HL-60 (cell line): ENCODE data around the gene LIPC.

Source experiments
- CTCF ChIP-seq: IDR thresholded peaks from one replicate; pipeline ENCODE4 v1.5.1; 2011; ENCODE audit warnings: low read length, control low read depth, inconsistent platforms; ENCODE audit not compliant: insufficient read depth
- GABPA ChIP-seq: IDR thresholded peaks from 2 replicates; pipeline ENCODE4 v1.6.1; 2012; ENCODE audit warnings: low read depth
- POLR2AphosphoS5 ChIP-seq: IDR thresholded peaks from 2 replicates; pipeline ENCODE4 v1.6.1; 2012; ENCODE audit warnings: low read depth

DNA sequence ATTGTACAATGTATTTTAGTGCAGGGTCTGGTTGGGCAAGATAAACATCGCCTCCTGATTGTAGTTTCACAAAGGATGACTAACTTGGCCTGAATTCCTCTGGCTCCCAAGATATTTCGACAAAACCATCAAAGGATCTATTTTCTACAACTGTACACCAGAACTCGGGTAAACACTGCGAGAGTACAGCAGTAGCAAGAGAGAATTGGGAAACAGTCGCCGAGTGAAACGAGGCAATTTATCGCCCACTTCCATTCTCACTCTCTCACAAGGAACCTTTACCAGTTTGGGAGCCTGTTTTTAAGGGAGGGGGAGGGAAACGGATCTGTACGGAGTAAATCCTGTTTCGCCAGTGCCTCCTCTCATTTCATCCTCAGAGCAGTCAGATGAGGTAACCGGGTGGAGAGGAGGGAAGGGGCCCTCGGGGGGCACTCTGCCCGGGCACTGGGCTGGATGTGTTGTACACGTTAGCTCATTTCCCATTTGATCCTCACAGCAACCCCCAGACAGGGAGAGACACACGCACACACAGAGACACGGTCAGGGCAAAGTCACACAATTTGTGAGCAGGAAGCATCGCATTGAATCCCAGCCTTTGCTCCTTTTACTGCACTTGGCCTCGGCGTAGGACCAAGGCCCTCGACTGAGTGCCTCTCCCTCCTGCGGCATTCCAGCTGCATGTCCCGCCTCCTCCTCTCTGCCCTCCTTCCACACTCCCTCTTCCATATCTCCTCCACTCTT, 120.1 kb downstream of the LIPC start:
- no peak for TF ChIP-seq CTCF
- TF ChIP-seq GABPA = no peak
- TF ChIP-seq POLR2AphosphoS5 = no peak
